T-helper 1 cell treated with Interleukin-12 subunit alpha and Interleukin-12 subunit beta and Interleukin-4 antibody, amounts not matched to agents 30 ng/mL and 1 ng/mL, for 36 hours (primary cell): ENCODE measurements around the gene NEK8. TPM values are rescaled to one million over a fixed set of nuclear protein-coding genes. Genes with fewer than 3 reads are reported as not detected.

Experiments
- intact Hi-C: fragments of 100-400 bp; cut with micrococcal nuclease; formaldehyde crosslinking; loops from one replicate; pipeline ENCODE4 v1.15.1; 2024
- total RNA-seq: library from RNA; stranded (reverse); gene quantifications from 2 replicates; pipeline ENCODE4 v1.2.3, GENCODE V29; 2022

NEK8 gene
- 5.4 and 6.5 TPM in 2 replicates for total RNA-seq

DNA sequence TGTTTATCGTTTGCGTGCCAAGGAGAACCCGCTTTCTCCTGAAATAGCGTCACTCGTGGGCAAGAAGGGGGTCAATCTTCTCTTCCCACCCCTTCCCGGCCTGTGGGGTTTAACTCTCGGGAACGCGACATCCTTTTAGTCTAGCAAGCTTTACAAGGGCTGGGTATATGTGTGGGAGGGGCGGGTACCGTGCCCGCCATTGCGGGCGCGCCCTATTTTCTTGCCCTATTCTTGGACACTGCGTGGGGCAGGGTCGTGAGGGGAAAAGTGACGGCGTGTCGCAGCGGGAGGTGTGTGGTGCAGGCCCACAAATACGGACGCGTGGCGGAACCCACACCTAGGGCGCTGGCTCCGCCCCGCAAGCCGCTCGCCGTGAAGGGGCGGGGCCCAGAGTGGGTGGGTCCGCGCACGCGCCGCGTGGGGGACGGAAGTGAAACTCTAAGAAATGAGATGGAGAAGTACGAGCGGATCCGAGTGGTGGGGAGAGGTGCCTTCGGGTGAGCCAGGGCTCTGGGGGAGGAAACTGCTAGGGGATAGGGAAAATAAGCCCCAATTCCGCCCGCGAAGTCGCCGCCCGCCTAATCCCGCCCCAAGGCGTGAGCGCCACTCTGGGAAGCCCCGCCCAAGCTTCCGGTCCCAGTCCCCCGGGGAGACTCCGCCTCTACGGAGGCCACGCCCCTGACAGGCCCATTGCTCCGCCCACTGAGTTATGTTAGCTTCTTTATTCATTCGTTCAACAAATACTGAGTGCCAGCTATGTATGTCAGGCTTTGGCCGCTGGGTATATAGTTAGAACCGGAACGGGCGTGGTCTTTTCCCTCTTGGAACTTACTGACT is at the start of gene NEK8:
NEK8 (plus strand) TSS at position 425 of the 837 bp plus-strand sequence; CDS start at position 451, 26 bp downstream.
- intact Hi-C loops = loop anchor here (1.0 to 5.0 kb wide), 10 partner anchors 9 to 839 kb away; partner anchors contain the start of genes ABHD15, FAM222B, PROCA1 and RPL23A

DNA sequence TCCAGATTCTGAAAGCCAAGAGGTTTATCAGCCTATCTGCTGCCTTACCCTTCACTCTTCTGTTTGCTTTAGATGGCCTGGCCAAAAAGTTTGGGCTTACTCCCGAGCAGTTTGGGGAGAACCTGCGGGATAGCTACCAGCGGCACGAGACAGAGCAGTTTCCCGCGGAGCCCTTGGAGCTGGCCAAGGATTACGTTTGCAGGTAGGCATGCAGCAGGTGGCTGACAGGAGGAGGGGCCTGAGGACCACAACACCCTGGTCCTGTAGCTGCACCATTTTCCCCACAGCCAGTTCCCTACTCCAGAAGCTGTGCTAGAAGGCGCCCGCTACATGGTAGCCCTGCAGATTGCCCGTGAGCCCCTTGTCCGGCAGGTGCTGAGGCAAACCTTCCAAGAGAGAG is 45.9 kb upstream of the NEK8 start:
- intact Hi-C loops = no loop called here

DNA sequence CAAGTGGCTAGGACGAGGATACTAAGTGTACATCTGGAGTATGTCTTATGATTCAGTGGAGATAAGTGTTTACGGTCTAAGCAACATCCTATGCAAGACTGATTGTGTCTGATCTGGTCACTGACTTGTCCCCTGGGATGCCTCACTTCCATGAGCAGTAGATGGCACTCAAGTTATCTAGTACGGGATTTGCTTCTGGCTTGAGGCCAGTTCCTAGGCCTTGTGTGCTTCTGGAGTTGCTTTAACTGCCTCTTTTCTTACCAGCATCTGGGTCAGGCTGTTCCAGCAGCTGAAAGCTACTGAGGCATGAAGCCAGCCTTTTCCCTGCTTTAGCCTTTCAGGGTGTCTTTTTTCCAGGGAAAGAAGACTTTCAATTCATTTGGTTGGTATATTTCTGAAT is 43.6 kb upstream of the NEK8 start:
- intact Hi-C loops = no loop called here

DNA sequence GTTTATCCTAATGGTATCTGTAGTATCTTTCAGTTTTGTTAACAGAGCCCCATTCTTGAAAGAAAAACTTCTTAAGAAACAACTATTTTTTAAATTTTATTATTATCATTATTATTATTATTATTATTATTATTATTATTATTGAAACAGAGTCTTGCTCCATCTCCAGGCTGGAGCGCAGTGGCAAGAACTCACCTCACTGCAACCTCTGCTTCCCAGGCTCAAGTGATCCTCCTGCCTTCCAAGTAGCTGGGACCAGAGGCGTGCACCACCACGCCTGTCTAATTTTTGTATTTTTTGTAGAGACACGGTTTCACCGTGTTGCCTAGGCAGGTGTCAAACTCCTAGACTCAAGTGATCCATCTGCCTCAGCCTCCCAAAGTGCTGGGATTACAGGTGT is 43.2 kb upstream of the NEK8 start:
- intact Hi-C loops = no loop called here

DNA sequence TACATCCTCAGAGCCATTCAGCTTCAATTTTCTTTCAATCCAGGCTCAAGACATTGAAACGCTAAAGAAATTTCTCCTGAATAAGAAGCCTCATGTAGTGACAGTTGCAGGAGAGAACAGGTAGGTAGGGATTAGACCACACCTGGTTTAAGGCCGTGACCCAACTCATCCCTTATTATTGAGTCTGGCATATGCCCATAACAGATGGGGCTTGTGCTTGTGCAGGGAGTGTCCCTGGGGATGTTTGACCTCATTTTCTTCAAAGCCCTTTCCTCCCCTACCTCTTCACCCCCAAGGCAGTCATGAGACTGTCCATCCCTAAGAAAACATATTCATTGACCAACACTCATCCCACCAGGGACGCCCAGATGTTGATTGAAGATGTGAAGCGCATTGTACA is 42.3 kb upstream of the NEK8 start:
- intact Hi-C loops = no loop called here

DNA sequence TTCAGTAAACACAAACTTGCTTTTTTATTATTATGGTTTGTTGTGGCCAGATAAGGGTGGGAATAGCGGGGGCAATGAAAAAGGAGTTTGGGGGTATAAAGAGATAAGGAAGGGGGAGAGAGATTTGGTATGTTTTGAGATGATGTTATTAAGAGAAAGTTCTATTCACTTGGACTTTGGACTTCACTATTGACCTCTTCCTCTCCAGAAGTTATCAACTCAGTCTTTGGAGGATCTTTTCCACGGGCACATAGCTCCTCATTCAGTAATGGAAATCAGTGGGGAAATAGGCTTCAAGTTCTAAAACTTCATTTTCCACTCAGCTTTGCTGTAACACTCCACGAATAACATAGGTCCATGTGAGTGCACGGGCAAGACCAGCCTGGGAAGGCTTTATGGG is 40.1 kb upstream of the NEK8 start:
- intact Hi-C loops = no loop called here

DNA sequence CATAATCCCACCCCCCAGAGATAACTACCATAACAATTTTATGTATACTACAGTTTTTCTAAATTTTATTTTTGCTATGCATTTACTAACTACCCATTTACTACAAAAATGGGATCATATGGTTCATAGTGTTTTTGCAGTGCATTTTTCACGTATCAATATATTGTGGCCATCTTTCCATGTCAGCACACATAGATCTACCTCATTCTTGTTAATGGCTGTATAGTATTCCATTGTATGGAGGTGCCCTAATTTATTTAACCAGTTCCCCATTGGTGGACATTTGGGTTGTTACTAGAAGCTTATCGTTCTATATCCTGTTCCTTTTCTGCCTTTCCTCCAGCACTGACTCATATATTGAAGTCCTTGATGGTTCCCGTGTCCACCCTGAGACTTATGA is 39.6 kb upstream of the NEK8 start:
- intact Hi-C loops = no loop called here

DNA sequence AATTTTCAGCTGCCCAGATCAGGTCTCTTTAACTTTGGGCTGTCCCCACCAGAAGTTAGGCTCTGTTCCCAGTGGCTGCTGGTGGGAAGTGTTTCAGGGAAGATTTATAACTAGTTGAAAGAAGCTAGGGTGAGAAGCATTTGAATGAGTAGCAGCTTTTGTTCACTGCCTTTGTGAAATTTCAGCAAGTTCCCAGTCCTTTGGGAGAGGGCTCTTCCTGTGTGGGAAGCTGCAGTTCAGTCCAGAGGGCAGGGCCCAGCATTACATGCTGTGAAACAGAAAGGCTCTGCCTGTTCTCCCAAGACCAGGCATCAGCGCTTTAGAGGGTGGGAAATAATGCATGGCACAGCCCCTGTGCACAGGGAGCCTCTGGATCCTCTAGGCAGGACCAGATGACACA is 34.7 kb upstream of the NEK8 start:
- intact Hi-C loops = no loop called here

DNA sequence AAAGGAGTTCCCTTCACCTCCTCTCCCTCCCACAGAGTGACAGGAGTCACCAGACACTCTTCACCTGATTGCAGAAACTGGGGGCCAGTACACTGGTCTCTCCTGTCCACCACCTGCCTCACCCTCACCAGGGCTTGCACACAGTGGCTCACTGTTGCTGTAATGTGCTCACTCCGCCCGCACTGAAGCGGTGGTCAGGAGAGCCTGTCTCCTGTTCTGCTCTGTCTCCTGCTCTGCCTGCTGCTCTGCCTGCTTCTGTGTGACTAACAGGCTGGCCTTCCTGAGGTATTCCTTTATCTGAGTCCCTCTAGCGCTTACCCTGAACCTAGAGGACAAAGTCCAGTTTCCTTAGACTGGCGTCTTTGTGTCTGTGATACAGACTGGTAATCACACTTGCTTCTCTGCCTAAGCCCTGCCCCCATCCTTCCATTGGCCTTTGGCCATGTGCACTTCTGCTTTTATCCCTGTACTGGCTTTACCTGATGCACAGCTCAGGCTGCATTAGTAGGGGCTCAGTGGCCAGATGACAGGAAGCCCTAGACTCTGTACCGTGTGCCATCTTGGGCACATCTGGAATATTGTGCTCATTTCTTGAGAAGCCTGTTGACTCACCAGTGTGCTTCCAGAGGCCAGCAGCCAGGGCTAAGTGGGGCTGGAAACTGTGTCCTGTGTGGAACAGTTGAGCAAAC is 30.2 kb upstream of the NEK8 start:
- intact Hi-C loops = no loop called here

DNA sequence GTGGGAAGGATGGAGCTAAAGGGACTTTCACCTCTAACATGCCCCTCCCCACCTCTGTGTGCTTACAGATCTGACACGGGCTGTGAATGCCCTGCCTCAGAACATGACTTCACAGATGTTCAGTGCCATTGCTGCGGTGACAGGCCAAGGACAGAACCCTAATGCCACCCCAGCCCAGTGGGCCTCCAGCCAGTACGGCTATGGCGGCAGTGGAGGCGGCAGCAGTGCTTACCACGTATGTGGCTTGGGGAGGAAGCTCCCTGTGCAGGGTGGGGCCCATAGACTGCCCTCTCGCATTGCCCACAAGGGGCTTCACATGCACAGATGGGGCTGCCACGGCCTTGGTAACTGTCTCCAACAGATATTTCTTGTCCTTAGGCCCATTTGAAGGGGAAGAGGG is 28.3 kb upstream of the NEK8 start:
- intact Hi-C loops = no loop called here

DNA sequence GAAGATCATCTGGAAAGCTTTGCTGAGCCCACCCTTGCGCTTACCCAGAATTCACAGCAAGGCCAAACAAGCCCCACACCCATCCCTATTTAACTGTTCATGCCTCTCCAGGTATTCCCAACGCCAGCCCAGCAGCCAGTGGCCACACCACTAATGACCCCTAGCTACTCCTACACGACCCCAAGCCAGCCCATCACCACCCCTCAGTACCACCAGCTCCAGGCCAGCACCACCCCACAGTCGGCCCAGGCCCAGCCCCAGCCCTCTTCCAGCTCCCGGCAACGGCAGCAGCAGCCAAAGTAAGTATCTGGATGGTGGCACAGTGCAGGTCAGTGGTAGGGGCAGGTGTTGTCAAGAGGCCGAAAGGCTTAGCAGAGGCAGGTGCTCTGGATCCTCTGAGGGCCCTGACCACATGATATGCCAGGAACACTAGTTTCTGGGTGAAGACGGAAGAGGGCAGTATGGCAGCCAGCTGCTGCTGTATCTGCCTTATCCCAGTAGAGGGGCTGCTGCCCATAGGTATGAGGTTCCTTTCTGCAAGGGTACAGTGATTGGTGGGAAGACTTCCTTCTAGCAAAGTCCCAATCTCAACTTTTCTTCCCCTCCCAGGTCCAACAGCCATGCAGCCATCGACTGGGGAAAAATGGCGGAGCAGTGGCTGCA is 27.6 kb upstream of the NEK8 start:
- intact Hi-C loops = no loop called here

DNA sequence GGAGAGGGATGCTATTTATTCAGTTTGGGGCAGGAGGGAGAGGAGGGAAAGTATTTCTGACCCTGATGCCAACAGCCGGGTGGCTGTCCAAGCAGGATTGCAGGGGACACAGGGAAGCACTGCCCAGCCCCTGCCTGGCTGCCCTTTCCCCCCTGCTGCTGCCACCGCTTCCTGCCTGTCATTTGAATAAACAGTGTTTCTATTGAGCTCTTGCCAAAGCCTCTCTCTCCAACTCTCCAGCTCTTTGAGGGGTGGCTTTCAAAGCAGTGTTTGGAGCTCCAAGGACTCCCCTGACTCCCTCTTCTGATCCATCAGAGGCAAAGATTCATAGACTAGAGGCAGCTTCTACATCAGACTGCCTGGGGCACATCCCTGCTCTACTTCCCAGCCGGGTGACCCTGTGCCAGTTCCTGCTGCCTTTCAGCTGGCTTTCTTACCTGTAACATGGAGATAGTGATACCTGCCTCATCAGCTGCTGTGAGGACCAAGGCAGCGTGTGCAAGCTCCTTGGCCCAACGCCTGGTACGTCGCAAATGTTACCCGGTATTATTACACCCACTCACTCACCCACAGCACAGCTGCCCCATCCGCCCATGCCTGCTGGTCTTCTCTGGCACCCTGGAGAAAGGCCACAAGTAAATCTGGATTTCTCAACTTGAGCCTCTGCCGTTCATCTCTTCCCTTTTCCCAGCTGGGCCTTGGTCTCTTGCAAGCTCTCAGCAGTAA is 26.4 kb upstream of the NEK8 start:
- intact Hi-C loops = no loop called here

DNA sequence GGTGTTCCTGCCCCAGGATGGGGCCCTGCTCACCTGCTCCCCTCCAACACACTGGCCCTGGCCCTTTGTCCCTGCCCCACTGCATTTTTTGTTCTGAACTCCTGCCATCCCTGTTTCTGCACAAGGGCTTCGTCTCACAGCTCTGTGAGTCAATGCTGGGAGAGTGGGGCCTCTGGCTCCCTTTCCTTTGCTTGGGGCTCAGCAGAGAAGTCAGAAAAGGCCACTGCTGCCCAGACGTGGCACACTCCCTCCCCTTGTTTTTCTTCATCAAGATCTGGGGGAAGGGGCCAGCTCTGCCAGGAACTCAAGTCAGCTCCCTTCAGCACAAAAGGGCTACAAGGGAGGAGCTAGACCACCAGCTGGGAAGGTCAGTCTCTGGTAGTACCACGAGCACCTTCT is 25.8 kb upstream of the NEK8 start:
- intact Hi-C loops = no loop called here

DNA sequence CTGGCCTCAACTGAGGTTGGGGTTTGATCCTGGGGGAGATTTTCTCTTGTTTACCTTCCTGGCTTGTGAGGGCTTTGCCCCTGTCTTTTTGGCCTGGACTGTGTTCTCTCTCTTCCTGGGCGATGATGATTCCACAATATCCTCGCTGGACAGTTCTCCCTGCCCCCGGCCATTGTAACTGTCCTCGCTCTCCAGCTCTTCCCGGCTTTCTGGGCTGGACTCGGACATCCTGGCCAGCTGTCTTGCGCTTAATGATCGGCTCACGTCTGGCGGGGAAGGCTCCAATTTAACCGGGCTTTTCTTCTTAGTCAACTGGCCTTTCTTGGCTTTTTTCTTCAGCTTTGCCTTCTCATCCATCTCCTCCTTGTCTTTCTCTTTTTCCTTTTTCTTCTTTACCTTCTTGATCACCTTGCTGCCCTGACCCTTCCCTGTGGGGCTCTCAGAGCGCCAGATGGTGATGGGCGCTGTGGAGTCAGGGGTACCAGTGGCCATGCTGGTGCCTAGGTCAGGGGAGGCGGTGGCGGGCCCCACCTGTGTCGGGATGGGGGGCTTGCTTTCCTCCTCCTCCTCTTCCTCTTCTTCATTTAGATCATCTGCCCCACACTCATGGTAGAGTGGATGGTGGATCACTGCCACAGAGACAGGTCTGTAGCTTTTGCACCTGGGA is 24.9 kb upstream of the NEK8 start:
- intact Hi-C loops = no loop called here

DNA sequence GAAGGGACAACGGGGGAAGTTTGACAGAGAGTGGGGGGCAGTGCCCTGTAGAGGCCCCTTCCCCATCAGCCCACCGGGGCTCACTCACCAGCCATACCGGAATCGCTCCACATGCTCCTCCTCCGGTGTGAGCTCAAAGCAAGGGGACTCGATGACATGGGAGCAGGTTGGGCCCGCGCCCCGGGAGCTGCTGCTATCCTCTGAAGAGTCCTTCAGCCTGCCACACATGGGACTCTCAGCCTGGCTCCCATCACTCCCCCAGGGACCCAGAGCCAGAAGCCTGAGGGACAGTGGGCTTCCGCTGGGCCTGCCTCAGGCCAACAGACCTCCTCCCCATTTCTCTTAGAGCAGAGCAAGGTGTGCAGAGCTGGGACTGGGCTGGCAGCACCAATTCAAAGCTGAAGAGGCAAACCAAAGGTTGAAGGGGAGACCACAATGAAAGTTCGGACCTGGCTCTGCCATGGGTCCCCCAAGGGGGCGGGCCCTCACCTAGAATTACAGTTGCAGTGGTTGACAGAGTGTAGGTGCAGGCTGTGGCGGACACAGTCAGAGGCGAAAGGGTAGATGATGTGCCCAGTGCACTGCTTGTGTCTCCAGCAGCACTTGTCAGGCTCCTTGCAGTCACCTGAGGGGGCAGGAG is 24.2 kb upstream of the NEK8 start:
- intact Hi-C loops = no loop called here

DNA sequence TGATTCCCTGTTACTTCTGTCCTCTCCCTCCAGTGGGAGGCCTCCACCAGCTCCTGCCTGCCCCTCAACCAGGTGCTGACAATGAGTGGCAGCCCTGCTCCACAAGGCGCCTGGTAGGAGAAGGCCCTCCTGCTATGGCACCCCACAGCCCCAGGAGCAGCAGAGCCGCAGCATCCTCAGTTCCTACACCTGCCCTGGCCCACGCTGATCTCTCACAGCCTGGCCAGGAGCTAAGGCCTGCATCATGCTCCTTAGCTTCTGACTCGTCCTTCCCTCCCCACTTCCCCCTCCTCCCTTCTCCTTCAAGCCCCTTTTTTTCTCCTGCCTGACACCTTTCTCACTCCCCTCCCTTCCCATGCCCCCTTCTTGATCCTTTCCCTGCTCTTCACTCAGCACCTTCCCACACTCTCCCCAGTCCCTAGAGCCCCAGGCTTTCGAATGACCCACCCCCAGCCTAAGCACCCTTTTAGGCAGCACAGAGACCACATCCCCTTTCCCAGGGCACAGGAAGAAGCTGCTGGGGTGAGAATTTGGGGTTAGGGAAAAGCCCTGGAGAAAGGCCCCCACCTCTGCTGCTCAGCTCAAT is 23.4 kb upstream of the NEK8 start:
- intact Hi-C loops = no loop called here

DNA sequence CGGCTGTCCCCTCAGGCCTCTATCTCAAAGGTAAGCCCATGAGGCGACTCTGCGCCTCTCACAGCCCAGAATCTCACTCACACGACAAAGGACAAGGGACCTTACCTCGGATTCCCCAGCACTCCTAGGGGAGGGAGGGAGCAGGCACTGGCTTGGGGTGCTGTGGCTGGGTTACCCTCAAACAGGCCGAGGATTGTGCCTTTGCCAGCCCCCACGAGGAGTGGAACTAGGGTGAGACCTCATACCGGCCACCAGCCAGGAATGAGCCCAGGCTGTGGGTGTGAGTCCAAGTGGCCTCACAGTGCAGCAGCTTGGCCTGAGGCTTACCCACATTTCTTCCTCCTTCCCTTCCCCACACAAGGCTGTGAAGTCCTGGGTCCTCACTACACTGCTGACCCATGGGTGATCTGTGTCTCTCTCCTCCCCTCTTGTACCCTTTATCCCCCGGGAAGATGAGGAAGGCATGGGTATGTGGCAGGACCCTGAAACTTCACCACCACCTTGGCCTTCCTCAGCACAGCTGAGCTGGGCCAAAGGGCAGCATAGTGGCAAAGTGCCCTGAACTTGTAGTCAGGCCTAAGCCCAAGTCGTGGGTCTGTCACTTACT is 22.8 kb upstream of the NEK8 start:
- intact Hi-C loops = no loop called here

DNA sequence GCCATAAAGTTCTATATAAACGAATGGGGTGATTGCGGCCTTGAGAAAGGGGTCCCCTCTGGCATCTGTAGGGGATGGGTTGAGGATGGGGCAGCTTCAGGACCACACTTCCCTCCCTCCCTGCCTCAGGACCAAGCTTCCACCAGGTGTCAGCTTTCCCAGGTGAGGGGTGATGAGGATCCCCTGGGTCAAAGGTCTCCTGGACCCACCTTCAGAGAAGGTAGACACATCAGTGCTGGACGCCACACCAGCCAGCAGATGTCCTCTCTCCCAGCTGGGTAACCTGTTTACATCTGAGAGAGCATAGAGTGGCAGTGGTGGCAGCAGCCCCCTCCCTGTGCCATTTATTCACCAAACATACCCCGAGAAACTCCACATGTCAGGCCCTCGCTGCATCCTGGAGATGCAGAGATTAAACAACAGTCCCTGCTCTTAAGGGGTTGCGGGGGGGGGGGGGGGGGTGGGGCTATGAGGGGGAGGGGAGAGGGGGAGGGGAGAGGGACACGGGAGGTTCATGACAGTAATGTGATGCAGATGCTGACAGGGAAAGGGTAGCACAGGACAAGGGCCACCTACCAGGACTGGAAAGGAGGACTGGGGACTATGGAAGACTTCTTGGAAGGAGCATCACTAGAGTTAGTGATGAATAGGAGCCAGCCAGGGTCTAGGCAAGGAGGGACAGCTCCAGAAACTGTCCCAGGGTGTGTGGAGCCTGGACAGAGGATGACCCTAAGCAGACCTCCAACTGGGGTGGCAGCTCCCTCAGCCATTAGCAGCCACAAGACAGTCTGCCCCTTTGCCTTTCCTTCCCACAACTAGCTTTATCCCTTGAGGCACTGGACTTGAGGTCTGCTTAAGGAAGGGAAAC is 21.9 kb upstream of the NEK8 start:
- intact Hi-C loops = no loop called here

DNA sequence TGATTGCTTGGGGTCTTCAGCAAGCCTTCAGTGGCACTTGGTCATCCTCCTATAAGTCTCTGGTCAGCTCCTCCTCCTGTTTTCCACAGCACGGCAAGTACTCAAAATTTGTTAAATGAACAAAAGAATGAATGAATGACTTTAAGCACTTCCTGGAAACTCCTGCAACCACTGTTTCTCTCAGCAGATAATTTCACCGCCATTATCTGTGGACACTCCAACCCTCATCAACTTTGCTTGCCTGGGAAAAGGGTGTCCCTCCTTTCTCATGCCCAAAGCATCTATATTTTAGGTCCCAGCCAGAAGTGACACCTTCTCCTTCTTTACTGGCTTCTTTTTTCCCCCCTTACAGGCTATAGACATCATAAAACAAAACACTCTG is 21.3 kb upstream of the NEK8 start:
- intact Hi-C loops = no loop called here
